ENCODE measurements around the gene POLR2H. TPM values are rescaled to one million over a fixed set of nuclear protein-coding genes. Genes with fewer than 3 reads are reported as not detected.

POLR2H gene
- total RNA-seq, 4 donors from 2014 or later: 90.8 to 307 (median 239) TPM

GRCh38 chr3:184323696-184324095 is 37.8 kb upstream of the POLR2H start:
- Histone ChIP-seq H3K4me1 (peaks cover 0 to 20% (median 4%) of the 10 kb centered on the region in 4 donors), H3K27me3 (no peaks in the 10 kb centered on the region), H3K36me3 (peaks cover 0 to 86% (median 3%) of the 10 kb centered on the region in 3 donors), H3K4me3 (no peak overlapping the region), H3K9me3 (no peaks in the 10 kb centered on the region), H3K27ac (no peak overlapping the region)
- TF ChIP-seq CTCF (IDR thresholded peaks at IDR 0.05): no peak
- TF ChIP-seq POLR2A (IDR thresholded peaks at IDR 0.05): no peak
- no peak for DNase-seq

DNA sequence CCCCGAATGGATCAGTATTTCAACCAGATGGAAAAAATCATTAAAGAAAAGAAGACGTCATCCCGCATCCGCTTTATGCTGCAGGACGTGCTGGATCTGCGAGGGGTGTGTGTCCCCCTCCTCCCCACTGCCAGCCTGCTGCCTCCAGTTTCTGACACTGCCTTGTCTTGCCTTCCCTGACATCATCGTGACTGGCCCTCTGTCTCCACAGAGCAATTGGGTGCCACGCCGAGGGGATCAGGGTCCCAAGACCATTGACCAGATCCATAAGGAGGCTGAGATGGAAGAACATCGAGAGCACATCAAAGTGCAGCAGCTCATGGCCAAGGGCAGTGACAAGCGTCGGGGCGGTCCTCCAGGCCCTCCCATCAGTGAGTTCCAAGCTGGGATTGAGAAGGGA is 36.2 kb upstream of the POLR2H start:
- no peak for TF ChIP-seq POLR2A (IDR thresholded peaks at IDR 0.05)
- no peak for TF ChIP-seq CTCF (IDR thresholded peaks at IDR 0.05)
- Histone ChIP-seq H3K27ac (no peak overlapping the region), H3K9me3 (no peaks in the 10 kb centered on the region), H3K4me1 (peaks cover 0 to 4% (median 2%) of the 10 kb centered on the region in 4 donors), H3K27me3 (no peaks in the 10 kb centered on the region), H3K36me3 (peaks cover 0 to 100% (median 4%) of the 10 kb centered on the region in 3 donors), H3K4me3 (no peak overlapping the region)
- no peak for DNase-seq

DNA sequence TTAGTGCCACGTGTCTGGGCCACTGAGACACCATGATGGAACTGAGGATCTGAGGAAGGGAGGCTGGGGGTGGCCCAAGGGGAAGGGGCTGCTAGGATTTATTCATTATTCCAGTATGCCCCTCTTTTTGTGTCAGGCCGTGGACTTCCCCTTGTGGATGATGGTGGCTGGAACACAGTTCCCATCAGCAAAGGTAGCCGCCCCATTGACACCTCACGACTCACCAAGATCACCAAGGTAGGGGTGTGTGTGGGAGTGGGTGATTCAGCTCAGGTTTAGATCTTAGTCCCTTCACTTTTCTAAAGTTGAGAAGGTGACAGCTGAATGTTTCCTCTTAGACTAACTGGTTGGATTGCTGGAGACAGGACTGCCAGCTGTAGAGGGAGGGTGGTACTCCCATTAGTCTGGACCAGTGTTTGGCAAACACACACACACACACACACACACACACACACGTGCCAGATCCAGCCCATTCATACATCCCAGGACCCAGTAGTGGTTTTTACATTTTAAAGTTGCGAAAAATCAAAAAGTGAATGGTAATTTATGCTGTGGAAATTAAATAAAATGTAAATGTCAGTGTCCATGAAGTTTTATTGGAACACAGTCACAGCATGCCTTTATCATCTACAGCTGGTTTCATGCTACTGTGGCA is 35.7 kb upstream of the POLR2H start:
- Histone ChIP-seq H3K27ac (no peak overlapping the region), H3K9me3 (no peaks in the 10 kb centered on the region), H3K4me1 (no peaks in the 10 kb centered on the region), H3K36me3 (peaks cover 0 to 100% (median 4%) of the 10 kb centered on the region in 3 donors), H3K27me3 (no peaks in the 10 kb centered on the region), H3K4me3 (no peak overlapping the region)
- TF ChIP-seq POLR2A (IDR thresholded peaks at IDR 0.05) (no peak), CTCF (IDR thresholded peaks at IDR 0.05) (no peak)
- no peak for DNase-seq

DNA sequence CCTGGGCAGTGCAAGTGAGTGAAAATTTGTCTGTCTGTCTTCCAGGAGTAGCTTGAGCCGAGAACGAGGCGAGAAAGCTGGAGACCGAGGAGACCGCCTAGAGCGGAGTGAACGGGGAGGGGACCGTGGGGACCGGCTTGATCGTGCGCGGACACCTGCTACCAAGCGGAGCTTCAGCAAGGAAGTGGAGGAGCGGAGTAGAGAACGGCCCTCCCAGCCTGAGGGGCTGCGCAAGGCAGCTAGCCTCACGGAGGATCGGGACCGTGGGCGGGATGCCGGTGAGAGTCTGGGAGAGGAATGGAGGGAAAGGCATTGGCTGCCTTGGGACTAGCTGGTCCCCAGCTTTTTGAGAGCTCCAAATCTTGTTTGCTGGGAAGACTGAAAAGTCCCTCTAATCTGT is 34.3 kb upstream of the POLR2H start:
- no peak for TF ChIP-seq POLR2A (IDR thresholded peaks at IDR 0.05)
- TF ChIP-seq CTCF (IDR thresholded peaks at IDR 0.05): no peak
- H3K27me3 ChIP-seq: no peaks in the 10 kb centered on the region
- no peaks in the 10 kb centered on the region for H3K4me1 ChIP-seq
- H3K36me3 ChIP-seq: peaks cover 0 to 100% (median 4%) of the 10 kb centered on the region in 3 donors
- no peak for DNase-seq
- H3K4me3 ChIP-seq: no peak overlapping the region
- no peaks in the 10 kb centered on the region for H3K9me3 ChIP-seq
- H3K27ac ChIP-seq: no peak overlapping the region

GRCh38 chr3:184328516-184328915 is 33.0 kb upstream of the POLR2H start:
- TF ChIP-seq POLR2A (IDR thresholded peaks at IDR 0.05) (no peak), CTCF (IDR thresholded peaks at IDR 0.05) (no peak)
- H3K27me3 ChIP-seq: no peaks in the 10 kb centered on the region
- H3K9me3 ChIP-seq: no peaks in the 10 kb centered on the region
- no peaks in the 10 kb centered on the region for H3K4me1 ChIP-seq
- peaks cover 0 to 100% (median 4%) of the 10 kb centered on the region in 3 donors for H3K36me3 ChIP-seq
- no peak for DNase-seq
- no peak overlapping the region for H3K4me3 ChIP-seq
- H3K27ac ChIP-seq: no peak overlapping the region
